Activated CD4-positive, alpha-beta T cell treated with anti-CD3 and anti-CD28 coated beads, Interleukin-2, Interleukin-4, amounts not matched to agents 100 ng/mL and 50 ng/mL, durations not matched to agents 16 hours and 8 hours (primary cell): ENCODE results near the gene BRINP3.
"Not testable (repeated sequence)": the region's sequence is repeated elsewhere in the genome, so short reads cannot be mapped to it uniquely, and the experiment has no call there.

Source experiments
- DNase-seq: peaks from one replicate; pipeline ENCODE4 v3.0.0-alpha.2; 2020; ENCODE audit warnings: low spot score

BRINP3 gene

GRCh38 chr1:190179817-190180216 lies 297.8 kb downstream of the BRINP3 start:
- DNase-seq: no peak

GRCh38 chr1:190178827-190179226 lies 298.8 kb downstream of the BRINP3 start:
- no peak for DNase-seq

GRCh38 chr1:190177555-190177954 lies 300.1 kb downstream of the BRINP3 start:
- no peak for DNase-seq

GRCh38 chr1:190176776-190177175 lies 300.9 kb downstream of the BRINP3 start:
- DNase-seq: no peak

GRCh38 chr1:190175320-190175719 lies 302.3 kb downstream of the BRINP3 start:
- no peak for DNase-seq

GRCh38 chr1:190172651-190173430 lies 304.8 kb downstream of the BRINP3 start:
- DNase-seq: no peak

- no peak for DNase-seq
These were observed 307.3 kb downstream of the BRINP3 start for GRCh38 chr1:190170321-190170720.

GRCh38 chr1:190169311-190170067 lies 308.2 kb downstream of the BRINP3 start:
- DNase-seq: no peak

- no peak for DNase-seq
These were observed 308.8 kb downstream of the BRINP3 start for GRCh38 chr1:190168893-190169280.

GRCh38 chr1:190168116-190168892 lies 309.4 kb downstream of the BRINP3 start:
- no peak for DNase-seq

GRCh38 chr1:190159146-190159545 lies 318.5 kb downstream of the BRINP3 start:
- no peak for DNase-seq

GRCh38 chr1:190154744-190155143 lies 322.9 kb downstream of the BRINP3 start:
- no peak for DNase-seq

GRCh38 chr1:190147616-190148015 lies 330.0 kb downstream of the BRINP3 start:
- DNase-seq: no peak

GRCh38 chr1:190144650-190145049 lies 333.0 kb downstream of the BRINP3 start:
- no peak for DNase-seq

GRCh38 chr1:190140644-190141043 lies 337.0 kb downstream of the BRINP3 start:
- no peak for DNase-seq

GRCh38 chr1:190138702-190139101 lies 339.0 kb downstream of the BRINP3 start:
- no peak for DNase-seq

GRCh38 chr1:190138266-190138665 lies 339.4 kb downstream of the BRINP3 start:
- no peak for DNase-seq

- no peak for DNase-seq
These were observed 348.3 kb downstream of the BRINP3 start for GRCh38 chr1:190129366-190129765.

- no peak for DNase-seq
These were observed 350.9 kb downstream of the BRINP3 start for GRCh38 chr1:190126728-190127127.

- no peak for DNase-seq
These were observed 353.6 kb downstream of the BRINP3 start for GRCh38 chr1:190124068-190124467.

- not testable (repeated sequence) for DNase-seq
These were observed 357.1 kb downstream of the BRINP3 start for GRCh38 chr1:190120564-190120963.

- no peak for DNase-seq
These were observed 358.0 kb downstream of the BRINP3 start for GRCh38 chr1:190119683-190120082.

- DNase-seq: no peak
These were observed 360.7 kb downstream of the BRINP3 start for GRCh38 chr1:190116921-190117320.
